ENCODE data around the gene HBS1L.

Gene HBS1L

GRCh38 chr6:134930463-134930862 lies 124.2 kb downstream of the HBS1L start:
- H3K27me3 ChIP-seq (ENCODE audit: insufficient read depth, insufficient read length) = no peaks in the 10 kb centered on the region
- no peaks in the 10 kb centered on the region for H3K36me3 ChIP-seq (ENCODE audit: insufficient read depth, insufficient read length, low read length)
- H3K4me1 ChIP-seq (ENCODE audit: insufficient read depth, insufficient read length) = no peaks in the 10 kb centered on the region
- DNase-seq (ENCODE audit: low read depth, low spot score) = no peak
- H3K4me3 ChIP-seq (ENCODE audit: insufficient read length, low read depth) = no peak overlapping the region
- H3K9me3 ChIP-seq (ENCODE audit: insufficient read depth, low read length) = no peaks in the 10 kb centered on the region
- TF ChIP-seq SUZ12 (IDR thresholded peaks at IDR 0.05; ENCODE audit: extremely low read depth, insufficient read depth, insufficient read length) (no peak), YY1 (IDR thresholded peaks at IDR 0.05; ENCODE audit: insufficient read depth, insufficient read length) (no peak), ZNF274 (IDR thresholded peaks at IDR 0.05; ENCODE audit: low read depth, low read length) (no peak)
- no peak overlapping the region for H3K9ac ChIP-seq (ENCODE audit: insufficient read length, low read depth)

- no peak overlapping the region for H3K9ac ChIP-seq (ENCODE audit: insufficient read length, low read depth)
- no peak for TF ChIP-seq ZNF274 (IDR thresholded peaks at IDR 0.05; ENCODE audit: low read depth, low read length)
- no peak for TF ChIP-seq YY1 (IDR thresholded peaks at IDR 0.05; ENCODE audit: insufficient read depth, insufficient read length)
- TF ChIP-seq SUZ12 (IDR thresholded peaks at IDR 0.05; ENCODE audit: extremely low read depth, insufficient read depth, insufficient read length) = no peak
- no peak for DNase-seq (ENCODE audit: low read depth, low spot score)
- H3K4me3 ChIP-seq (ENCODE audit: insufficient read length, low read depth) = no peak overlapping the region
- no peaks in the 10 kb centered on the region for H3K36me3 ChIP-seq (ENCODE audit: insufficient read depth, insufficient read length, low read length)
- no peaks in the 10 kb centered on the region for H3K9me3 ChIP-seq (ENCODE audit: insufficient read depth, low read length)
- H3K4me1 ChIP-seq (ENCODE audit: insufficient read depth, insufficient read length) = no peaks in the 10 kb centered on the region
- no peaks in the 10 kb centered on the region for H3K27me3 ChIP-seq (ENCODE audit: insufficient read depth, insufficient read length)
Measured at GRCh38 chr6:134928151-134928900, 126.3 kb downstream of the HBS1L start.

DNA sequence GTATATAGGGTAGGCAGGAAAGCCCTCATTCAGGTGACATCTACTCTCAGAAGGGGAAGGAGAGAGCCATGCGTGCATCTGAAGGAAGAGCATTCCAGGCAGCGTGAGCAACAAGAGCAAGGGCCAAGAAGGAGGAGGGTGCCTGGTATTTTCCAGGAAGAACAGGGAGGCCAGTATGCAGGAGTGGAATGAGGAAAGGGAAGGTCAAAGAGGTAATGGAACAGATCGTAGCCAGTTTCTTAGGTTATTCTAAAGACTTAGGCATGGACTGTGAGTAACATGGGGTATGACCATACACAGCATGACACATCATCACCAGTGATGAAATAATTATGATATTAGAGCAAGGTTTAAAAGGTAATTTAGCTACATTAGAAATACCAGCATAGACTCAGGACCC lies 128.8 kb downstream of the HBS1L start:
- Histone ChIP-seq H3K9me3 (ENCODE audit: insufficient read depth, low read length) (no peaks in the 10 kb centered on the region), H3K4me3 (ENCODE audit: insufficient read length, low read depth) (no peak overlapping the region), H3K4me1 (ENCODE audit: insufficient read depth, insufficient read length) (no peaks in the 10 kb centered on the region), H3K36me3 (ENCODE audit: insufficient read depth, insufficient read length, low read length) (no peaks in the 10 kb centered on the region), H3K27me3 (ENCODE audit: insufficient read depth, insufficient read length) (no peaks in the 10 kb centered on the region), H3K9ac (ENCODE audit: insufficient read length, low read depth) (no peak overlapping the region)
- TF ChIP-seq SUZ12 (IDR thresholded peaks at IDR 0.05; ENCODE audit: extremely low read depth, insufficient read depth, insufficient read length) (no peak), ZNF274 (IDR thresholded peaks at IDR 0.05; ENCODE audit: low read depth, low read length) (no peak), YY1 (IDR thresholded peaks at IDR 0.05; ENCODE audit: insufficient read depth, insufficient read length) (no peak)
- no peak for DNase-seq (ENCODE audit: low read depth, low spot score)

DNA sequence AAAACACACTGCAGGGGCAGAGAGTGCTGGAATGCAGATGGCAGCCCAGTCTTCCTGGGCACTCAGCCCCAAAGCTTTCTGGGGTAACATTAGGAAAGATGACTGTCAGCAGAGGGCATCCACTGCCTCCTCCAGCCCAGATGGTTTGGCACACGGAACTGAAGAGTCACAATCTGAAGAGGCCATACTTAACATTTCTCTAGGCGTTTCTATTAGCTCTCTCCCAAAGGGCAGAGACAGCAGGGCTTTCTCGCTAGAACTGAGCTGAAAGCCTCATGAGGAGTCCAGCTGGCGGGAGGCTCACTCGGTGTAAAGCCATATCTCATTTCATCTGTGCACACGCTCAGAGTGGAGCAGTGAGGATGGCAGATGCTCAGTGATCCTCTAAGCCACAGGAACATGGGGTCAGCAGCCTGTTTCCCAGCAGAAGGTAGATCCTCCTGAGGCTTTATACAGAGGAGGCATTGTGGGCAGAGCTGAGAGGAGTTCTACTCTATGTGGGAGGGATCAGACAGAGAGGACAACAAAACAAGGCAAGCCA lies 132.8 kb downstream of the HBS1L start:
- Histone ChIP-seq H3K9ac (ENCODE audit: insufficient read length, low read depth) (no peak overlapping the region), H3K36me3 (ENCODE audit: insufficient read depth, insufficient read length, low read length) (no peaks in the 10 kb centered on the region), H3K4me3 (ENCODE audit: insufficient read length, low read depth) (no peak overlapping the region), H3K9me3 (ENCODE audit: insufficient read depth, low read length) (no peaks in the 10 kb centered on the region), H3K27me3 (ENCODE audit: insufficient read depth, insufficient read length) (no peaks in the 10 kb centered on the region), H3K4me1 (ENCODE audit: insufficient read depth, insufficient read length) (no peaks in the 10 kb centered on the region)
- TF ChIP-seq ZNF274 (IDR thresholded peaks at IDR 0.05; ENCODE audit: low read depth, low read length) = no peak
- no peak for TF ChIP-seq SUZ12 (IDR thresholded peaks at IDR 0.05; ENCODE audit: extremely low read depth, insufficient read depth, insufficient read length)
- TF ChIP-seq YY1 (IDR thresholded peaks at IDR 0.05; ENCODE audit: insufficient read depth, insufficient read length) = no peak
- no peak for DNase-seq (ENCODE audit: low read depth, low spot score)

DNA sequence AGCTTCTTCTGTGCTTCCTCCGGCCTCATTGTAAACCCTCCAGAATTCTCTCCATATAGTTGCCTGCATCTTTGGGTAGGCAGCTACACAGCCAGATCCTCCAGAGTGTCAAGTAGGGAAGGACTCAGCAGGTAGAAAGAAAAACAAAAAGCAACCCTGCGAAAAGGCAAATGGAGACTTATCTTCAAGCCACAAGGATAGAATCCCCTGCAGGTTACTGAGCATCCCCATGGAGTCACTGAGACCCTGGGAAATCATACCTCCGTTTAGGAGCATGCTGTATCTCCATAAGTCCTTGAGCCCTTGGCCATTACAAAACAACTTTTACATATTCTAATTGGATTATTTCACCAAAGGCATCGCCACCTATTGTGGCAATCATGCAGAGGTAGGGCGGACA lies 133.3 kb downstream of the HBS1L start:
- no peaks in the 10 kb centered on the region for H3K36me3 ChIP-seq (ENCODE audit: insufficient read depth, insufficient read length, low read length)
- no peaks in the 10 kb centered on the region for H3K27me3 ChIP-seq (ENCODE audit: insufficient read depth, insufficient read length)
- TF ChIP-seq ZNF274 (IDR thresholded peaks at IDR 0.05; ENCODE audit: low read depth, low read length) (no peak), SUZ12 (IDR thresholded peaks at IDR 0.05; ENCODE audit: extremely low read depth, insufficient read depth, insufficient read length) (no peak), YY1 (IDR thresholded peaks at IDR 0.05; ENCODE audit: insufficient read depth, insufficient read length) (no peak)
- no peak overlapping the region for H3K4me3 ChIP-seq (ENCODE audit: insufficient read length, low read depth)
- H3K9me3 ChIP-seq (ENCODE audit: insufficient read depth, low read length) = no peaks in the 10 kb centered on the region
- no peaks in the 10 kb centered on the region for H3K4me1 ChIP-seq (ENCODE audit: insufficient read depth, insufficient read length)
- H3K9ac ChIP-seq (ENCODE audit: insufficient read length, low read depth) = no peak overlapping the region
- DNase-seq (ENCODE audit: low read depth, low spot score) = no peak

GRCh38 chr6:134920422-134920821 lies 134.2 kb downstream of the HBS1L start:
- Histone ChIP-seq H3K4me3 (ENCODE audit: insufficient read length, low read depth) (no peak overlapping the region), H3K27me3 (ENCODE audit: insufficient read depth, insufficient read length) (no peaks in the 10 kb centered on the region), H3K4me1 (ENCODE audit: insufficient read depth, insufficient read length) (no peaks in the 10 kb centered on the region), H3K9ac (ENCODE audit: insufficient read length, low read depth) (no peak overlapping the region), H3K9me3 (ENCODE audit: insufficient read depth, low read length) (no peaks in the 10 kb centered on the region), H3K36me3 (ENCODE audit: insufficient read depth, insufficient read length, low read length) (no peaks in the 10 kb centered on the region)
- DNase-seq (ENCODE audit: low read depth, low spot score) = no peak
- TF ChIP-seq YY1 (IDR thresholded peaks at IDR 0.05; ENCODE audit: insufficient read depth, insufficient read length) (no peak), SUZ12 (IDR thresholded peaks at IDR 0.05; ENCODE audit: extremely low read depth, insufficient read depth, insufficient read length) (no peak), ZNF274 (IDR thresholded peaks at IDR 0.05; ENCODE audit: low read depth, low read length) (no peak)

- Histone ChIP-seq H3K9me3 (ENCODE audit: insufficient read depth, low read length) (no peaks in the 10 kb centered on the region), H3K4me3 (ENCODE audit: insufficient read length, low read depth) (no peak overlapping the region), H3K27me3 (ENCODE audit: insufficient read depth, insufficient read length) (no peaks in the 10 kb centered on the region), H3K36me3 (ENCODE audit: insufficient read depth, insufficient read length, low read length) (no peaks in the 10 kb centered on the region), H3K4me1 (ENCODE audit: insufficient read depth, insufficient read length) (no peaks in the 10 kb centered on the region), H3K9ac (ENCODE audit: insufficient read length, low read depth) (no peak overlapping the region)
- TF ChIP-seq SUZ12 (IDR thresholded peaks at IDR 0.05; ENCODE audit: extremely low read depth, insufficient read depth, insufficient read length) (no peak), YY1 (IDR thresholded peaks at IDR 0.05; ENCODE audit: insufficient read depth, insufficient read length) (no peak)
- no peak for DNase-seq (ENCODE audit: low read depth, low spot score)
Measured at GRCh38 chr6:134918418-134918961, 136.1 kb downstream of the HBS1L start.
